ENCODE results near the gene HIC1.
A peak's percentile ranks its signal among the peaks of the same experiment; 100 is the strongest.

HIC1 gene

GRCh38 chr17:2025622-2026309 lies 29.1 kb upstream of the HIC1 start:
- DNase-seq, result no peak

DNA sequence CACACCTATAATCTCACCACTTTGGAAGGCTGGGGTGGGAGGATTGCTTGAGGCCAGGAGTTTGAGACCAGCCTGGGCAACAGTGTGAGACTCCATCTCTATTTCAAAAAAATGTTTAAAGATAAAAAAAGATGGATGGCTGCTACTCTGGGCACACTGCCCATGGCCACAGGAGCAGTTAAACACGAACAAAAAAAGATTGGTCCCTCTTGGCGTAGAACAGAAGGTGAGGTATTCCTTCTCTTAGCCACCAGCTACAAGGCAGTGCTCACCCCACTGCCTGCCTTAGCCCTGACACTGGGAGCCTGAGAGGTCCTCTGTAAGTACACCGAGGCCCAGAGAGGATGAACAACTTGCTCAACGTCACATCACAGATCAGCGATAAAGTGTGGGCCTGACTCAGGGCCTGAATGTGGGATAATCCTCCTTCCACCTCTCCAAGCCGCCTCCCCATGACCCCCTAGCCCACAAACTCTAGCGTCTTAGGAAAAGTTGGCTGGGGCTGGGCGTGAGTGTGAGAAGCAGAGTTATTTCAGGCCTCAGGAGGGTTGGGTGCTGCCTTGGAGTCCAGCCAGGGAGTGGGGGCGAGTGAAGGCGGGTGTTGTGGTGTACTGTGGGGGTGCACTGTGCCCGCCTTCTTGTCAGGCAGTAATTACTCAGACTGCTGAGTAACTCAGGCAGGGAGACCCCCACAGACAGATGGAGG lies 27.2 kb upstream of the HIC1 start:
- no peak for DNase-seq

- DNase-seq, result no peak
Measured at GRCh38 chr17:2028234-2028614, 26.7 kb upstream of the HIC1 start.

DNA sequence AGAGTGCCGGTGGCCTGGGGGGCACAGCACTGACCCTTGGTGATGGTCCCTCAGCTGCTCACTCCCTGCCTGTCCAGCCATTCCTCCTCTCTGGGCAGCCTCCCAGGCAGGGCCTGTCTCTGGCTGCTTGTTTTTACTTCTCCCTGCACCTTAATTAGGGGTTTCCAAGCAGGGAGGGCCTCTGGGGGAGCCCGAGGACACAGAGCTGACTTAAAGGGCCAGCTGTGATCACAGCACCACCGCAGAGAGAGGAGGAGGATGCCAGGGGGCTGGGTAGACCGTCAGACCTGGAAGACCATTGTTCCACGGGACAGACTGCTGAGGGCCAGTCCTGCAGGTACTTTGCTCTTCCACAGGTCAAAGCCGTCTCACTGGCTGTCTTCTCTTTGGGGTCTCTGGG lies 26.2 kb upstream of the HIC1 start:
- no peak for DNase-seq

DNA sequence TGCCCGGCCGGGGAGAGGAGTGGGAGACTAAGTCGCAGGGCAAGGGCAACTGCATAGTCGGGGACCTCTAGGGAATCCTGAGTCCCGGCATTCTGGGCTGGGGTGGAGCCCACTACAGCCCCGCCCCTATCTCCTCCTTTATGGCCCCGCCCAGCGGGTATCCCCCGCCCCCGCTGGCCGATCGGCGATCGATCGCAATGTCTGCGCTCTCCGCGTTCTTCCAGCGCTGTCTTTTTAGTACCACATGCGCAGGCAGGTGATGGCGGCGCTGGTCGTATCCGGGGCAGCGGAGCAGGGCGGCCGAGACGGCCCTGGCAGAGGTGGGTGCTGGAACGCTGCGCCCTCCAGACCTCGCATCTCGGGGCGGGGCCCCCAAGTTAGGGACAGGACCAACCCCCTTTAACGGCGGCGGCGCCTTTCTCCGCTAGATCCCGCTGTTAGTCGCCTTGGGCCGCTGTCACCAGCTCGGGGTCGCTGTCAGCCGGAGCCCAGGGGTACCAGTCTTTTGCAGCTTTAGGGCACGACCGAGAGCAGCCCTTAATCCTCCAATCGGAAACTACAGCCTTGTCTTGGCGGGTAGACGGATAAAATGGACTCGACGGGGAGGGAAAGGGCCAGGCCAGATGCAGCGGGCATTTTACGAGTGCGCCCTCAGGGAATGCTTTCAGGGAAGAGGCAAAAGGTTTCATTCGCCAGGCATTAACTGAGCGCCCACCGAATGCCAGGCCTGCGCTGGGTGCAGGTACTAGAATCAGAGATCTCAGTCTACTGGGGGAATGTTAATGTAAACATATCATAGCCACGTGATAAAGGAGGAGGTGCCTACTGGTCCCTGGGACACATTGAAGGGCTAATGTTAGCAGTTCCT lies 24.8 kb upstream of the HIC1 start, which contains the start of gene DPH1:
Gene DPH1 (plus strand): TSS at position 243 of the 868 bp plus-strand sequence. CDS start 17 bp downstream, at position 260.
- peak; percentile 50 for DNase-seq

DNA sequence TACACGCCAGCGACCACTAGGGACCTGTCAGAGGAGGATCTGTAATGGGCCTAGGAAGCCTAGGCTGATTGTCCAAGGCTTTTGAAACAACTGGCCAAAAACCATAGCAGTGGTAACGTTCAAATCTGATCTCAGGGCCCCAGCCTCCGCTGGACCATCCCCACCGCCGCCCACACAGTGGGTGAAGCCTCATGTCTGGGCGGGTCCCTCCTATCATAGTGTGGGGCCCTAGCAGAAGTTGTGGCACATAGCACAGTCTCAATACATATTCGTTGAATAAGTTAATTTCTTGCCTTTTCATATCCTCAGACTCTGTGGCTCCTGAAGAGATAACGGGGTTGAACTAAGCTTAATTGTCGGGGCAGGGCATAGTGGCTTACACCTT lies 24.1 kb upstream of the HIC1 start:
- DNase-seq, result no peak

GRCh38 chr17:2033153-2033552 lies 21.8 kb upstream of the HIC1 start:
- DNase-seq, result no peak

GRCh38 chr17:2034157-2034556 lies 20.7 kb upstream of the HIC1 start:
- no peak for DNase-seq

GRCh38 chr17:2034806-2035540 lies 19.9 kb upstream of the HIC1 start:
- no peak for DNase-seq

GRCh38 chr17:2035541-2036488 lies 19.1 kb upstream of the HIC1 start:
- DNase-seq, result no peak

DNA sequence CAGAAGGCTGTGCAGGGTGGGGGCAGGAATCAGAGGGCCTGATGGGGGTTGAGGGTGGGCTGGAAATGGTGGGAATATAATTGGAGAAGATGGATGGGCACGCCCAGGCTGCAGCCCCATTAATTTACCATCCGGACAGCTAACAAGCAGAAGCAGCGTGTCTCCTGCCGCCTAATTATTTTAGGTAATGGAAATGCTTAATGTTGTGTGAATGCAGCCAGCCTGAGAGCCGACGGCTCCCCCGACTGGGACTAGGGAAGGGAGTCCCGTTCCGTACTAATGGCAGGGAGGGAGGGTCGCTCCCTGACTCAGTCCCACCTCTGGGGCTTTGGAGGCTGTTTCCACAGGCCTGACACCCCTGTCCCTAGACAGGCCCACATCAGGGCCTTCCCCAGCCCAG lies 17.7 kb upstream of the HIC1 start:
- no peak for DNase-seq

GRCh38 chr17:2040219-2040827 lies 14.6 kb upstream of the HIC1 start:
- DNase-seq, result no peak

- no peak for DNase-seq
Measured at GRCh38 chr17:2040942-2041560, 13.9 kb upstream of the HIC1 start.

DNA sequence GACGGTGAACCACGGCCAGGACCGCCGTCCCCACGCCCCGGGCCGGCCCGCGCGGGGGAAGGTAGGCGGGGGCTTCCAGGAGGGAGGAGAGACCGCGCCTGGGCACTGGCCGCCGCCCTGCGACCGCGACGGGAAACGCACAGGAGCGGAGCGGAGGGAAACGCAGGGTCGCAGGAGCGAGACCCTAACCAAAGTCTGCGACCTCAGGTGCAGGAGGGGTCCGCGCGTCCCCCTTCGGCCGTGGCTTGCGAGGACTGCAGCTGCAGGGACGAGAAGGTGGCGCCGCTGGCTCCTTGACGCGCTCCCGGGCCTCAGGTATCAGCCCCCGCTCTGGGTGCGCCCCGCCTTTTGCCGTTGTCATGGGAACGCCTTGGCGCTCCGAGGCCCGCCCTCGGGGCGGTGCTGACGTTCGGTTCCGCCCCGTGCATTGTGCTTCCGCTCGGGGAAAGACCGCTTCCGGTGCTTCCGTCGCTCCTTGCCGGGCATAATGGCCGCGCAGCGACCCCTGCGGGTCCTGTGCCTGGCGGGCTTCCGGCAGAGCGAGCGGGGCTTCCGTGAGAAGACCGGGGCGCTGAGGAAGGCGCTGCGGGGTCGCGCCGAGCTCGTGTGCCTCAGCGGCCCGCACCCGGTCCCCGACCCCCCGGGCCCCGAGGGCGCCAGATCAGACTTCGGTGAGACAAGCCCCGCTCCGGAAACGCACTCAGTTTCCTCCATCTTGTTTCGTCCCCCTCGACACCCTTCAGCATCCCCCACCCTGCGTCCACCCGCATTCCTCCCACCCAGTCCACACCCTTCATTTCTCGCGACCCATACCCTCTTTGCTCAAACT lies 13.1 kb upstream of the HIC1 start, which contains the start of gene OVCA2:
Gene OVCA2 (plus strand): TSS at position 462 of the 829 bp plus-strand sequence. CDS start 26 bp downstream, at position 488.
- DNase-seq, result peak; percentile 62

DNA sequence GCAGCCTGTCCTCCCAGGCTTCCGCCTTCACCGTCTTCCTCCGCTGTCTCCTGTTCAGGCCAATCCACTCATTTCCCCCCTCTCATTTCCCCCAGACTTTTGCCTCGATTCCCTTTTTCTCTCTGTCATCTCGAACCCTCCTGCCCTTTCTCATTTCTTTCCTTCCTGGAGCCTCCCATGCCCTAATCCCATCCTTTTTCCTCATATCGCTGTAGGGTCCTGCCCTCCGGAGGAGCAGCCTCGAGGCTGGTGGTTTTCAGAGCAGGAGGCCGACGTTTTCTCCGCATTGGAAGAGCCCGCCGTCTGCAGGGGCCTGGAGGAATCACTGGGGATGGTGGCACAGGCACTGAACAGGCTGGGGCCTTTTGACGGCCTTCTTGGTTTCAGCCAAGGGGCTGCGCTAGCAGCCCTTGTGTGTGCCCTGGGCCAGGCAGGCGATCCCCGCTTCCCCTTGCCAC lies 12.5 kb upstream of the HIC1 start:
- no peak for DNase-seq

- DNase-seq, result no peak
Measured at GRCh38 chr17:2042933-2043332, 12.0 kb upstream of the HIC1 start.

DNA sequence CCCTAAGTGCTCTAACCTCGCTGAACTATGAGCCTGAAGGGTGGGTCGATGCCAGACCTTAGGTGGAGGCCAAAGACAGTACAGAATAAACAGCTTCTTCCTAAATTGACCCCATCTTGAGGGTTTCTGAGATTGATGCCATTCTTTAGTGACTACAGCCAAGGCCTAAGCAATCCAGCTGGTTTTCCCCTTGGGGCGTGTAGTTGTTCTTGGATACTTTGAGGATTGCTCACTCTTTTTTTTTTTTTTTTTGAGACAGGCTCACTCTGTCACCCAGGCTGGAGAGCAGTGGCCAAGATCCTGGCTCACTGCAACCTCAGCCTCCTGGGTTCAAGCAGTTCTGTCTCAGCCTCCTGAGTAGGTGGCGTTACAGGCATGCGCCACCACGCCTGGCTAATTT lies 11.1 kb upstream of the HIC1 start:
- no peak for DNase-seq

GRCh38 chr17:2044263-2044894 lies 10.5 kb upstream of the HIC1 start:
- no peak for DNase-seq

DNA sequence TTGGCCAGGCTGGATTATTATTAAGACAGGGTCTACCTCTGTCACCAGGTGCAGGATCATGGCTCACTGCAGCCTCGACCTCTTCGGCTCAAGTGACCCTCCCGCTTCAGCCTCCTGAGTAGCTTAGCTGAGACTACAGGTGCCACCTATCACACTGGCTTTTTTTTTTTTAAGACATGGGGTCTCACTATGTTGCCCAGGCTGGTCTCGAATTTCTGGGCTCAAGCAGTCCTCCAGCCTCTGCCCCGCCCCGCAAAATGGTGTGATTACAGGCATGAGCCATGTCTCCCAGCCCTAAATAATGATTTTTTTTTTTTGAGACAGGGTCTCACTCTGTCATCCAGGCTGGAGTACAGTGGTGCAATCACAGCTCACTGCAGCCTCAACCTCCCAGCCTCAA lies 7.3 kb upstream of the HIC1 start:
- DNase-seq, result no peak

Data from NCI-H2081 treated with DMSO at 0.1 percent for 48 hours (cell line).